ENCODE measurements around the gene NOPCHAP1. TPM values are rescaled to one million over a fixed set of nuclear protein-coding genes. Genes with fewer than 3 reads are reported as not detected.

Gene NOPCHAP1
- 1 to 10 TPM; 2.8 to 6.5 TPM for total RNA-seq

- H3K27me3 ChIP-seq (replicated peaks; ENCODE audit: insufficient read depth): no peaks in the 10 kb centered on the region
- H3K36me3 ChIP-seq: no peaks in the 10 kb centered on the region
- peak within 1 kb of the TSS; percentile 83 to 88 for H3K4me3 ChIP-seq
- H3K4me1 ChIP-seq (replicated peaks): no peaks in the 10 kb centered on the region
- H3K27ac ChIP-seq: peak within 1 kb of the TSS; percentile 50
- peak; percentile 90 for DNase-seq (ENCODE audit: low spot score)
- TF ChIP-seq CTCF (IDR thresholded peaks at IDR 0.05) (no peak), POLR2AphosphoS5 (IDR thresholded peaks at IDR 0.05) (peak; percentile 93), POLR2A (IDR thresholded peaks at IDR 0.05) (peak; percentile 65)
- intact Hi-C loops (cut with DNase I): no loop called here
- H3K9me3 ChIP-seq: no peaks in the 10 kb centered on the region
- WGBS: under 1% methylated on average over 48 of the region's 59 CpGs
Observed at GRCh38 chr12:104986022-104986941, at the start of gene NOPCHAP1. Gene NOPCHAP1, plus strand, starts transcription at chr12:104986316. Its CDS starts 37 bp downstream, at chr12:104986353.

- 62% methylated on average over 3 of the region's 3 CpGs for WGBS
- Histone ChIP-seq H3K4me1 (replicated peaks) (no peaks in the 10 kb centered on the region), H3K27me3 (replicated peaks; ENCODE audit: insufficient read depth) (no peaks in the 10 kb centered on the region)
Observed at GRCh38 chr12:104938371-104938770, 47.7 kb upstream of the NOPCHAP1 start.

GRCh38 chr12:104939089-104939488 lies 47.0 kb upstream of the NOPCHAP1 start:
- Histone ChIP-seq H3K4me1 (replicated peaks) (no peaks in the 10 kb centered on the region), H3K36me3 (no peaks in the 10 kb centered on the region), H3K9me3 (no peaks in the 10 kb centered on the region), H3K4me3 (no peak overlapping the region), H3K27ac (no peak overlapping the region), H3K27me3 (replicated peaks; ENCODE audit: insufficient read depth) (no peaks in the 10 kb centered on the region)
- intact Hi-C loops (cut with DNase I): no loop called here
- 91% methylated on average over 2 of the region's 2 CpGs for WGBS
- TF ChIP-seq POLR2AphosphoS5 (IDR thresholded peaks at IDR 0.05) (no peak), CTCF (IDR thresholded peaks at IDR 0.05) (no peak), POLR2A (IDR thresholded peaks at IDR 0.05) (no peak)
- DNase-seq (ENCODE audit: low spot score): no peak

More at GRCh38 chr12:104938371-104938770, 47.7 kb upstream of the NOPCHAP1 start:
- H3K36me3 ChIP-seq: no peaks in the 10 kb centered on the region
- intact Hi-C loops (cut with DNase I): no loop called here
- H3K9me3 ChIP-seq: no peaks in the 10 kb centered on the region
- no peak overlapping the region for H3K27ac ChIP-seq
- TF ChIP-seq CTCF (IDR thresholded peaks at IDR 0.05) (no peak), POLR2A (IDR thresholded peaks at IDR 0.05) (no peak), POLR2AphosphoS5 (IDR thresholded peaks at IDR 0.05) (no peak)
- DNase-seq (ENCODE audit: low spot score): no peak
- no peak overlapping the region for H3K4me3 ChIP-seq

GRCh38 chr12:104941454-104941853 lies 44.7 kb upstream of the NOPCHAP1 start:
- TF ChIP-seq POLR2AphosphoS5 (IDR thresholded peaks at IDR 0.05) (peak; percentile 8), POLR2A (IDR thresholded peaks at IDR 0.05) (no peak), CTCF (IDR thresholded peaks at IDR 0.05) (no peak)

More at GRCh38 chr12:104941454-104941853, 44.7 kb upstream of the NOPCHAP1 start:
- no peaks in the 10 kb centered on the region for H3K27me3 ChIP-seq (replicated peaks; ENCODE audit: insufficient read depth)
- no peaks in the 10 kb centered on the region for H3K9me3 ChIP-seq
- 44% methylated on average over 3 of the region's 3 CpGs for WGBS
- no peaks in the 10 kb centered on the region for H3K36me3 ChIP-seq
- H3K27ac ChIP-seq: no peak overlapping the region
- intact Hi-C loops (cut with DNase I): no loop called here
- H3K4me3 ChIP-seq: no peak overlapping the region
- DNase-seq (ENCODE audit: low spot score): no peak
- H3K4me1 ChIP-seq (replicated peaks): no peaks in the 10 kb centered on the region

All from prostate gland (tissue), 2 donors.